Smooth muscle cell (in vitro differentiated cells): ENCODE measurements around the gene ACBD6. TPM values are rescaled to one million over a fixed set of nuclear protein-coding genes. Genes with fewer than 3 reads are reported as not detected.

Experiments used
- DNase-seq: peaks from one replicate; lab custom pipeline; 2025; ENCODE audit not compliant: unreplicated experiment; lab: John Stamatoyannopoulos, UW
- H2AFZ ChIP-seq: fragments of 200-600 bp; sonication (generic); 2 replicates; pipeline ENCODE4 v1.6.0; 2016; ENCODE audit warnings: antibody characterized with exemption, low read depth, mild to moderate bottlenecking
- H3F3A ChIP-seq: fragments of 200-600 bp; sonication (generic); 2 replicates; pipeline ENCODE4 v1.6.0; 2017; ENCODE audit warnings: antibody characterized with exemption, low read depth
- H3K27ac ChIP-seq: fragments of 200-600 bp; sonication (generic); 2 replicates; pipeline ENCODE4 v1.5.1; 2016; ENCODE audit warnings: low read depth, mild to moderate bottlenecking
- H3K27me3 ChIP-seq: fragments of 200-600 bp; sonication (generic); 2 replicates; pipeline ENCODE4 v1.6.1; 2016; ENCODE audit warnings: low read depth, mild to moderate bottlenecking
- H3K36me3 ChIP-seq: fragments of 200-600 bp; sonication (generic); 2 replicates; pipeline ENCODE4 v1.5.1; 2016; ENCODE audit warnings: low read depth
- H3K4me1 ChIP-seq: fragments of 200-600 bp; sonication (generic); 2 replicates; pipeline ENCODE4 v1.5.1; 2016; ENCODE audit warnings: low read depth
- H3K4me2 ChIP-seq: fragments of 200-600 bp; sonication (generic); 2 replicates; pipeline ENCODE4 v1.6.0; 2016; ENCODE audit warnings: mild to moderate bottlenecking
- H3K4me3 ChIP-seq: fragments of 200-600 bp; sonication (generic); 2 replicates; pipeline ENCODE4 v1.5.1; 2016; ENCODE audit warnings: mild to moderate bottlenecking
- H3K79me2 ChIP-seq: fragments of 200-600 bp; sonication (generic); 2 replicates; pipeline ENCODE4 v1.6.0; 2016; ENCODE audit warnings: low read depth, mild to moderate bottlenecking
- H3K9ac ChIP-seq: fragments of 200-600 bp; sonication (generic); 2 replicates; pipeline ENCODE4 v1.6.0; 2016; ENCODE audit warnings: low read depth
- H3K9me3 ChIP-seq: fragments of 200-600 bp; sonication (generic); replicated peaks from 2 replicates; pipeline ENCODE4 v1.5.1; 2016; ENCODE audit warnings: low read depth
- H4K20me1 ChIP-seq: fragments of 200-600 bp; sonication (generic); 2 replicates; pipeline ENCODE4 v1.6.0; 2016; ENCODE audit warnings: low read depth
- WGBS: methylation state at CpG from one replicate; pipeline ENCODE4 v1.1.7; 2016; ENCODE audit warnings: low lambda C conversion rate; 5-methylcytosine and 5-hydroxymethylcytosine counted together
- polyA plus RNA-seq: library from polyadenylated mRNA; unstranded; fragments of >200 nt; fragmentation: Nextera tagmentation; extraction: Ambion mirVana; gene quantifications from 2 replicates; pipeline ENCODE4 v1.2.1, GENCODE V29; 2016
- total RNA-seq: library from RNA; depleted of rRNA; stranded (reverse); fragments of >200 nt; gene quantifications from 2 replicates; pipeline ENCODE4 v1.2.3, GENCODE V29; 2014
- TF ChIP-seq, protein P1 (sequence below): fragments of 200-600 bp; sonication (generic); IDR thresholded peaks from 2 replicates; pipeline ENCODE4 v1.5.1; 2017; ENCODE audit warnings: borderline replicate concordance, mild to moderate bottlenecking, antibody characterized with exemption; ENCODE audit not compliant: insufficient read depth, poor library complexity, severe bottlenecking

ACBD6 gene
- total and polyA plus RNA-seq, 2 experiments from 2014 or later = 44.1 to 48.7 TPM

DNA sequence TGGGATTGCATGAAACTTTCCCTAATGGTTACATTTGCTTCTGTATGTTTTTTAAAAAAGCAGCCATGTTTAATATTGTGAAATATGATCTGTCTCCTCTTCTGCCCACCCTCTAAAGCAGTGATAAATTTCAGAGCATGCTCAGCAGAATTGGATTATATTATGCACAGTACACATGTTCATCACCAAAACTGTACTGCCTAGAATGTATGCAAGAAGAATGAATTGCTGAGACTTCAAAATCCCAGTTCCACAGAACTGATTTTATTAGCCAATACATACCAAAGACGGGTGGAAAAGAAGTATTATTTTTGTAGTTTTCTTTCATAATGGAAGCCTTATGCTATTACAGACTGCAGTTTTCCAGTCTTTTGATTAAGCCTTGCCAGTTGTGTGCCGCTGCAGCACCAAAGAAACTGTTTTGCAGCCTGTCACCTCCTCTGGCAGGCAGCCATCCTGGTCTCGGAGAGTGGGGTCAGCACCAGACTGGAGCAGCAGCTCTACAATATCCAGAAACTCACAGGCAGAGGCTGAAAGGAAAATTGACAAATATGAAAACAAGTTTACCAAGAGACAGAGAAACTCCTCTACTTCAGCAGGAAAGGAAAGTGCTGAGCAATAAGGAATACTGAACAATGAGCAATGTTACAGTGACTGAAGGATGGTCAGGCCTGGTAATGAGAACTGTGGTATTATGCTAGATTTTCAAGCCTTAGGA, 214.2 kb downstream of the ACBD6 start:
- no peaks in the 10 kb centered on the region for H3K4me1 ChIP-seq
- no peak for DNase-seq
- TF ChIP-seq, protein P1, sequence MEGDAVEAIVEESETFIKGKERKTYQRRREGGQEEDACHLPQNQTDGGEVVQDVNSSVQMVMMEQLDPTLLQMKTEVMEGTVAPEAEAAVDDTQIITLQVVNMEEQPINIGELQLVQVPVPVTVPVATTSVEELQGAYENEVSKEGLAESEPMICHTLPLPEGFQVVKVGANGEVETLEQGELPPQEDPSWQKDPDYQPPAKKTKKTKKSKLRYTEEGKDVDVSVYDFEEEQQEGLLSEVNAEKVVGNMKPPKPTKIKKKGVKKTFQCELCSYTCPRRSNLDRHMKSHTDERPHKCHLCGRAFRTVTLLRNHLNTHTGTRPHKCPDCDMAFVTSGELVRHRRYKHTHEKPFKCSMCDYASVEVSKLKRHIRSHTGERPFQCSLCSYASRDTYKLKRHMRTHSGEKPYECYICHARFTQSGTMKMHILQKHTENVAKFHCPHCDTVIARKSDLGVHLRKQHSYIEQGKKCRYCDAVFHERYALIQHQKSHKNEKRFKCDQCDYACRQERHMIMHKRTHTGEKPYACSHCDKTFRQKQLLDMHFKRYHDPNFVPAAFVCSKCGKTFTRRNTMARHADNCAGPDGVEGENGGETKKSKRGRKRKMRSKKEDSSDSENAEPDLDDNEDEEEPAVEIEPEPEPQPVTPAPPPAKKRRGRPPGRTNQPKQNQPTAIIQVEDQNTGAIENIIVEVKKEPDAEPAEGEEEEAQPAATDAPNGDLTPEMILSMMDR = no peak
- no peak overlapping the region for H3K9ac ChIP-seq
- H3K79me2 ChIP-seq = no peaks in the 10 kb centered on the region
- H3K4me2 ChIP-seq = no peak overlapping the region
- 85% methylated on average over 3 of the region's 3 CpGs for WGBS
- H3F3A ChIP-seq = no peaks in the 10 kb centered on the region
- H3K27ac ChIP-seq = no peak overlapping the region
- H3K27me3 ChIP-seq = no peaks in the 10 kb centered on the region
- H3K4me3 ChIP-seq = no peak overlapping the region
- no peaks in the 10 kb centered on the region for H3K36me3 ChIP-seq
- no peak overlapping the region for H2AFZ ChIP-seq
- H3K9me3 ChIP-seq = no peaks in the 10 kb centered on the region
- no peaks in the 10 kb centered on the region for H4K20me1 ChIP-seq

DNA sequence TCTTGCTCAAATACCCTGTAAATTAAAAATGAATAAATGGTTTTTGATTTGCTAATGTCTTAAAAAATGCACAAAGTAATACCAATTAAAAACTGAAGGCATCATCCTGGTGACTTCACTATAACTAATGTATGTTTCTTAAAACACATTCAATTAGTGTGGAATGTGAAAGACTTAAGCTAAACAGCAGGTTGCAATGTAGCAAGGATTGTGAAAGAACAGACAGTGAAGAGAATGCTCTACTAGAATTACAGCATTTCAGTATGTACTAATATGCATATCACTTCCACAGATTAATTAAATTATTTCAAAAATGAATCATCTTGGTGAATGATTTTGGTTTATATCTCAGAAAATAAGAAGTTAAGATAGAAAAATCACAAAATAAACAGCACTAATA, 216.0 kb downstream of the ACBD6 start:
- H3K79me2 ChIP-seq = no peaks in the 10 kb centered on the region
- no peaks in the 10 kb centered on the region for H3K36me3 ChIP-seq
- H3K4me2 ChIP-seq = no peak overlapping the region
- H2AFZ ChIP-seq = no peak overlapping the region
- H3K27me3 ChIP-seq = no peaks in the 10 kb centered on the region
- no peaks in the 10 kb centered on the region for H3K4me1 ChIP-seq
- H3K4me3 ChIP-seq = no peak overlapping the region
- TF ChIP-seq, protein P1 = no peak
- H4K20me1 ChIP-seq = no peaks in the 10 kb centered on the region
- H3K9ac ChIP-seq = no peak overlapping the region
- H3F3A ChIP-seq = no peaks in the 10 kb centered on the region
- no peak for DNase-seq
- H3K9me3 ChIP-seq = no peaks in the 10 kb centered on the region
- no peak overlapping the region for H3K27ac ChIP-seq

GRCh38 chr1:180283098-180283497, 219.3 kb downstream of the ACBD6 start:
- H2AFZ ChIP-seq = no peak overlapping the region
- peaks cover 5% of the 10 kb centered on the region for H3K4me1 ChIP-seq
- no peak overlapping the region for H3K4me3 ChIP-seq
- H4K20me1 ChIP-seq = no peaks in the 10 kb centered on the region
- H3K79me2 ChIP-seq = no peaks in the 10 kb centered on the region
- no peak overlapping the region for H3K4me2 ChIP-seq
- 95% methylated on average over 4 of the region's 4 CpGs for WGBS
- no peaks in the 10 kb centered on the region for H3K9me3 ChIP-seq
- no peaks in the 10 kb centered on the region for H3F3A ChIP-seq
- TF ChIP-seq, protein P1 = no peak
- no peak for DNase-seq
- no peaks in the 10 kb centered on the region for H3K36me3 ChIP-seq
- no peak overlapping the region for H3K9ac ChIP-seq
- H3K27me3 ChIP-seq = no peaks in the 10 kb centered on the region
- H3K27ac ChIP-seq = no peak overlapping the region
